ENCODE measurements around the gene LTBP4. TPM values are rescaled to one million over a fixed set of nuclear protein-coding genes. Genes with fewer than 3 reads are reported as not detected.
A peak's percentile ranks its signal among the peaks of the same experiment; 100 is the strongest.

Gene LTBP4
- total RNA-seq, 1 donor from 2014 or later: 93.6 TPM

GRCh38 chr19:40658031-40658430 lies 56.9 kb downstream of the LTBP4 start:
- TF ChIP-seq CTCF (IDR thresholded peaks at IDR 0.05): no peak
- H3K9me3 Mint-ChIP-seq (ENCODE audit: unreplicated experiment): no peaks in the 10 kb centered on the region
- H3K27me3 Mint-ChIP-seq (ENCODE audit: unreplicated experiment): peaks cover 3% of the 10 kb centered on the region
- no peak overlapping the region for H3K4me3 Mint-ChIP-seq (ENCODE audit: unreplicated experiment)
- H3K36me3 Mint-ChIP-seq (ENCODE audit: unreplicated experiment): no peaks in the 10 kb centered on the region
- no peak overlapping the region for H3K27ac Mint-ChIP-seq (ENCODE audit: unreplicated experiment)
- DNase-seq (ENCODE audit: extremely low spot score, unreplicated experiment): no peak
- peaks cover 4% of the 10 kb centered on the region for H3K4me1 Mint-ChIP-seq (ENCODE audit: unreplicated experiment)

GRCh38 chr19:40659116-40659515 lies 57.9 kb downstream of the LTBP4 start:
- no peaks in the 10 kb centered on the region for H3K36me3 Mint-ChIP-seq (ENCODE audit: unreplicated experiment)
- no peak for TF ChIP-seq CTCF (IDR thresholded peaks at IDR 0.05)
- no peak for DNase-seq (ENCODE audit: extremely low spot score, unreplicated experiment)
- peaks cover 14% of the 10 kb centered on the region for H3K4me1 Mint-ChIP-seq (ENCODE audit: unreplicated experiment)
- H3K27ac Mint-ChIP-seq (ENCODE audit: unreplicated experiment): no peak overlapping the region
- no peaks in the 10 kb centered on the region for H3K9me3 Mint-ChIP-seq (ENCODE audit: unreplicated experiment)
- no peak overlapping the region for H3K4me3 Mint-ChIP-seq (ENCODE audit: unreplicated experiment)
- peaks cover 3% of the 10 kb centered on the region for H3K27me3 Mint-ChIP-seq (ENCODE audit: unreplicated experiment)

- Mint-ChIP-seq H3K27me3 (ENCODE audit: unreplicated experiment) (peaks cover 3% of the 10 kb centered on the region), H3K27ac (ENCODE audit: unreplicated experiment) (no peak overlapping the region), H3K9me3 (ENCODE audit: unreplicated experiment) (no peaks in the 10 kb centered on the region), H3K4me1 (ENCODE audit: unreplicated experiment) (peaks cover 14% of the 10 kb centered on the region), H3K4me3 (ENCODE audit: unreplicated experiment) (no peak overlapping the region), H3K36me3 (ENCODE audit: unreplicated experiment) (no peaks in the 10 kb centered on the region)
- no peak for TF ChIP-seq CTCF (IDR thresholded peaks at IDR 0.05)
- DNase-seq (ENCODE audit: extremely low spot score, unreplicated experiment): no peak
These were observed 58.4 kb downstream of the LTBP4 start for GRCh38 chr19:40659566-40659965.

GRCh38 chr19:40661616-40662015 lies 60.4 kb downstream of the LTBP4 start:
- Mint-ChIP-seq H3K36me3 (ENCODE audit: unreplicated experiment) (no peaks in the 10 kb centered on the region), H3K27ac (ENCODE audit: unreplicated experiment) (no peak overlapping the region), H3K4me1 (ENCODE audit: unreplicated experiment) (peaks cover 15% of the 10 kb centered on the region), H3K27me3 (ENCODE audit: unreplicated experiment) (peaks cover 3% of the 10 kb centered on the region), H3K4me3 (ENCODE audit: unreplicated experiment) (no peak overlapping the region), H3K9me3 (ENCODE audit: unreplicated experiment) (no peaks in the 10 kb centered on the region)
- no peak for DNase-seq (ENCODE audit: extremely low spot score, unreplicated experiment)
- TF ChIP-seq CTCF (IDR thresholded peaks at IDR 0.05): no peak

GRCh38 chr19:40662925-40663694 lies 61.9 kb downstream of the LTBP4 start:
- Mint-ChIP-seq H3K36me3 (ENCODE audit: unreplicated experiment) (no peaks in the 10 kb centered on the region), H3K27ac (ENCODE audit: unreplicated experiment) (peak overlapping the region; percentile 79), H3K9me3 (ENCODE audit: unreplicated experiment) (no peaks in the 10 kb centered on the region), H3K4me1 (ENCODE audit: unreplicated experiment) (peaks cover 15% of the 10 kb centered on the region), H3K27me3 (ENCODE audit: unreplicated experiment) (peaks cover 3% of the 10 kb centered on the region), H3K4me3 (ENCODE audit: unreplicated experiment) (peak overlapping the region; percentile 78)
- peak; percentile 99 for TF ChIP-seq CTCF (IDR thresholded peaks at IDR 0.05)
- DNase-seq (ENCODE audit: extremely low spot score, unreplicated experiment): peak; percentile 96
